ENCODE measurements around the gene ADAMTS13.

The ADAMTS13 gene

DNA sequence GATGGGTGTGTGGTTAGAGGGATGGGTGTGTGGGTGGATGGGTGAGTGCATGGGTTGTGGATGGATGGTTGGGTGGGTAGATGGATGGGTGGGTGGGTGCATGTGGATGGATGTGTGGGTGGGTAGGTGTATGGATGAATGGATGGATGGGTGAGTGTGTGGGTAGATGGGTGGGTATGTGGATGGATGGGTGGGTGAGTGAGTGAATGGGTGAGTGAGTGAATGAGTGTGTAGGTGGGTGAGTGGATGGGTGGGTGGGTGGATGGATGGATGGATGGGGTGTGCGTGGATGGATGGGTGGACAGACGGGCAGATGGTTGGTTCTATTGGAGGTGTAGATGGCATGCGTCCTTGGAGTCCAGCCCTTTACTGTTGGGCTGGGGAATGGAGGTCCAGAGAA, 28.8 kb upstream of the ADAMTS13 start:
- no peak overlapping the region for H3K9ac ChIP-seq (ENCODE audit: low read depth, low read length)
- H3K36me3 ChIP-seq (ENCODE audit: insufficient read depth, low read length) = no peaks in the 10 kb centered on the region
- H3K27ac ChIP-seq (ENCODE audit: low read depth, low read length) = no peak overlapping the region
- no peaks in the 10 kb centered on the region for H3K27me3 ChIP-seq (ENCODE audit: insufficient read depth, low read length)
- no peak overlapping the region for H3K4me3 ChIP-seq (ENCODE audit: low read length)
- 90% methylated on average over 3 of the region's 3 CpGs for WGBS
- H3K9me3 ChIP-seq (ENCODE audit: insufficient read depth, low read depth, low read length) = no peaks in the 10 kb centered on the region
- no peaks in the 10 kb centered on the region for H3K4me1 ChIP-seq (ENCODE audit: insufficient read depth, low read length)

DNA sequence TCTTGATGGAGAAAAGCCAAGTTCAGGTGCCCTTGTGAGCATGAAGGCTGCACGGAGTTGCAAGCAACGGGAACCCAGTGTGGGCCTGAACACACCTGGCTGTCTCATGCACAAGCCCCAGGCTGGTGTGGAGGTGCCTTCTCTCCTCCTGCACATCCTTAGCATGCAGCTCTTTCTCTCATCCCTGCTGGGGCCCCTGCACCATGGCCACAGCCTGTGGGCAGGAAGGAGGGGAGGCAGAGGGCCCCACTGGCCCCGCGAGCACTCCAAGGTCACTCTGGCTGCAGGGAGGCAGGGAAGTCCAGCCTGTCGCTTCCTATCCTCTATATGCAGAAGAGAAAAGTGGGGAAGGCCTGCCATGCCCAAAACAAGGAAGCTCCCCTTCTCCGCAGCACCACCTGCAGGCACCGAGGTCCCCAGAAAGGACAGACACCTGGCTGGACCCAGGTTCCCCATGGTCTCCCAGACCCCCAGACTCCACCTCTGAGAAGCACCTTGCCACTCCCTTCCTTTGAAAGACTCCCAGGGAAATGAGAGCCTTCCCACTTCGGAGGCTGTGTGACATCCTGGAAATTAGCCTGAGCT, 27.4 kb upstream of the ADAMTS13 start:
- no peaks in the 10 kb centered on the region for H3K9me3 ChIP-seq (ENCODE audit: insufficient read depth, low read depth, low read length)
- WGBS = 67% methylated on average over 8 of the region's 8 CpGs
- H3K36me3 ChIP-seq (ENCODE audit: insufficient read depth, low read length) = no peaks in the 10 kb centered on the region

DNA sequence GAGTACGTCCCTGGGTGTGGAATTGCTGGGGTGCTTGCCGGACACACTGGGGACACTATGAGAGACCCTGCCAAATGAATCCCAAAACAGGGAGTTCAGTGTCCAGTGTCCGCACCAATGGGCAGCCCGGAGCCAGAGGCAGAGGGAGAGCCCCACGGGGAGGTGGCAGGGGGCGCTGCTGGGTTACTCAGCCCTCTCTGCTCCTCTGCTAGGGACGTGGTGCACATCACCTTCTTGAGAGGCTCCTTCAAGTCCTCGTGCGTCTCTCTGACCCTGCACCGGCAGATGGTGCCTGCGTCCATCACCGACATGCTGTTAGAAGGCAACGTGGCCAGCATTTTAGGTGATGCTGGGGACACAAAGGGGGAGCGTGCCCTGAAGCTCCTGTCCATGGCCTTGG, 25.2 kb upstream of the ADAMTS13 start:
- H3K9ac ChIP-seq (ENCODE audit: low read depth, low read length) = no peak overlapping the region
- H3K36me3 ChIP-seq (ENCODE audit: insufficient read depth, low read length) = no peaks in the 10 kb centered on the region
- no peak overlapping the region for H3K4me3 ChIP-seq (ENCODE audit: low read length)
- no peaks in the 10 kb centered on the region for H3K9me3 ChIP-seq (ENCODE audit: insufficient read depth, low read depth, low read length)
- H3K4me1 ChIP-seq (ENCODE audit: insufficient read depth, low read length) = no peaks in the 10 kb centered on the region
- 42% methylated on average over 14 of the region's 14 CpGs for WGBS
- H3K27me3 ChIP-seq (ENCODE audit: insufficient read depth, low read length) = no peaks in the 10 kb centered on the region
- no peak overlapping the region for H3K27ac ChIP-seq (ENCODE audit: low read depth, low read length)

More for the DNA sequence above, 27.4 kb upstream of the ADAMTS13 start:
- Histone ChIP-seq H3K4me1 (ENCODE audit: insufficient read depth, low read length) (no peaks in the 10 kb centered on the region), H3K27me3 (ENCODE audit: insufficient read depth, low read length) (no peaks in the 10 kb centered on the region), H3K27ac (ENCODE audit: low read depth, low read length) (no peak overlapping the region), H3K4me3 (ENCODE audit: low read length) (no peak overlapping the region), H3K9ac (ENCODE audit: low read depth, low read length) (no peak overlapping the region)

DNA sequence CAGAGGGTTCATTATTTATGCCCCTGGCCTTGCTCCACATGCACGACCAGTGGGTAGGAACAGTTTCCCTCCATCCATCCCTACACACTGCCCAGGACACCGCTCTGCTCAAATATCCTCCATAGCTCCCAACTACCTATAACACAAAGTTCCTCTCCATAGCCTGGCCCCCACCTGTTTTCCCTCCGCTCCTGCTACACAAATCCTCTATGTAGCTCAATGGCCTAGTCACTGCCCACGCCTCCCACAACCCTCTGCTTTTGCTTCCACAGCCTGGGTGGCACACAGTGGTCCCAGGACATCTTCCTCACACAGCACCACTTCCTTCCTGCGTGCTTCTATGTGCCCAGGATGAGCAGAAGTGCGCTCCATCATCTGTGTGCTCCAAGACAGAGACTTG, 24.8 kb upstream of the ADAMTS13 start:
- no peak overlapping the region for H3K27ac ChIP-seq (ENCODE audit: low read depth, low read length)
- no peaks in the 10 kb centered on the region for H3K9me3 ChIP-seq (ENCODE audit: insufficient read depth, low read depth, low read length)
- no peak overlapping the region for H3K4me3 ChIP-seq (ENCODE audit: low read length)
- 85% methylated on average over 6 of the region's 6 CpGs for WGBS
- H3K9ac ChIP-seq (ENCODE audit: low read depth, low read length) = no peak overlapping the region
- H3K4me1 ChIP-seq (ENCODE audit: insufficient read depth, low read length) = no peaks in the 10 kb centered on the region
- H3K36me3 ChIP-seq (ENCODE audit: insufficient read depth, low read length) = no peaks in the 10 kb centered on the region
- no peaks in the 10 kb centered on the region for H3K27me3 ChIP-seq (ENCODE audit: insufficient read depth, low read length)

GRCh38 chr9:133397895-133398294, 24.3 kb upstream of the ADAMTS13 start:
- no peaks in the 10 kb centered on the region for H3K9me3 ChIP-seq (ENCODE audit: insufficient read depth, low read depth, low read length)
- WGBS = 79% methylated on average over 9 of the region's 9 CpGs
- H3K4me3 ChIP-seq (ENCODE audit: low read length) = no peak overlapping the region
- H3K27ac ChIP-seq (ENCODE audit: low read depth, low read length) = no peak overlapping the region
- H3K27me3 ChIP-seq (ENCODE audit: insufficient read depth, low read length) = no peaks in the 10 kb centered on the region
- no peaks in the 10 kb centered on the region for H3K36me3 ChIP-seq (ENCODE audit: insufficient read depth, low read length)
- no peaks in the 10 kb centered on the region for H3K4me1 ChIP-seq (ENCODE audit: insufficient read depth, low read length)
- no peak overlapping the region for H3K9ac ChIP-seq (ENCODE audit: low read depth, low read length)

DNA sequence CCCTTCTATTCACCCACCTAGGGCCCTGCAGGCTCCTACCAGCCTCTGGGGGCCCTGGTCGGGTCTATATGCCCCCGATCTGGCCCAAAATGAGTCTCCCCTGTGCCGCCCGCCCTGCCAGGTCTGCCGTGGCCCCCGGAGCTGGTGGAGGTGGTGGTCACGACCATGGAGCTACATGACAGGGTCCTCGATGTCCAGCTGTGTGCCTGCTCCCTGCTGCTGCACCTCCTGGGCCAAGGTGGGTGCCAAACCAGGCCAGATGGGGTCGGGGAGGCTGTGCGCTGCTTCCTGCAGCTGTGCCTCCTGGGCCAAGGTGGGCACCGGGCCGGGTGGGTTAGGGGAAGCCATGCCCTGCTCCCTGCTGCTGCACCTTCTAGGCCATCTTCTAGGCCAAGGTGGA, 21.9 kb upstream of the ADAMTS13 start:
- H3K36me3 ChIP-seq (ENCODE audit: insufficient read depth, low read length) = peaks cover 8% of the 10 kb centered on the region

GRCh38 chr9:133401588-133401987, 20.6 kb upstream of the ADAMTS13 start:
- Histone ChIP-seq H3K9me3 (ENCODE audit: insufficient read depth, low read depth, low read length) (no peaks in the 10 kb centered on the region), H3K9ac (ENCODE audit: low read depth, low read length) (no peak overlapping the region), H3K27me3 (ENCODE audit: insufficient read depth, low read length) (no peaks in the 10 kb centered on the region), H3K36me3 (ENCODE audit: insufficient read depth, low read length) (peaks cover 21% of the 10 kb centered on the region), H3K4me3 (ENCODE audit: low read length) (no peak overlapping the region), H3K27ac (ENCODE audit: low read depth, low read length) (no peak overlapping the region), H3K4me1 (ENCODE audit: insufficient read depth, low read length) (no peaks in the 10 kb centered on the region)
- 94% methylated on average over 6 of the region's 6 CpGs for WGBS

More for the DNA sequence above, 21.9 kb upstream of the ADAMTS13 start:
- H3K9ac ChIP-seq (ENCODE audit: low read depth, low read length) = no peak overlapping the region
- no peaks in the 10 kb centered on the region for H3K27me3 ChIP-seq (ENCODE audit: insufficient read depth, low read length)
- no peaks in the 10 kb centered on the region for H3K4me1 ChIP-seq (ENCODE audit: insufficient read depth, low read length)
- no peak overlapping the region for H3K4me3 ChIP-seq (ENCODE audit: low read length)
- 93% methylated on average over 12 of the region's 12 CpGs for WGBS
- no peak overlapping the region for H3K27ac ChIP-seq (ENCODE audit: low read depth, low read length)
- H3K9me3 ChIP-seq (ENCODE audit: insufficient read depth, low read depth, low read length) = no peaks in the 10 kb centered on the region

- Histone ChIP-seq H3K4me3 (ENCODE audit: low read length) (no peak overlapping the region), H3K4me1 (ENCODE audit: insufficient read depth, low read length) (no peaks in the 10 kb centered on the region), H3K27ac (ENCODE audit: low read depth, low read length) (no peak overlapping the region), H3K36me3 (ENCODE audit: insufficient read depth, low read length) (peaks cover 29% of the 10 kb centered on the region), H3K27me3 (ENCODE audit: insufficient read depth, low read length) (no peaks in the 10 kb centered on the region), H3K9me3 (ENCODE audit: insufficient read depth, low read depth, low read length) (no peaks in the 10 kb centered on the region), H3K9ac (ENCODE audit: low read depth, low read length) (no peak overlapping the region)
- 88% methylated on average over 7 of the region's 7 CpGs for WGBS
Observed at GRCh38 chr9:133402689-133403088, 19.5 kb upstream of the ADAMTS13 start.

DNA sequence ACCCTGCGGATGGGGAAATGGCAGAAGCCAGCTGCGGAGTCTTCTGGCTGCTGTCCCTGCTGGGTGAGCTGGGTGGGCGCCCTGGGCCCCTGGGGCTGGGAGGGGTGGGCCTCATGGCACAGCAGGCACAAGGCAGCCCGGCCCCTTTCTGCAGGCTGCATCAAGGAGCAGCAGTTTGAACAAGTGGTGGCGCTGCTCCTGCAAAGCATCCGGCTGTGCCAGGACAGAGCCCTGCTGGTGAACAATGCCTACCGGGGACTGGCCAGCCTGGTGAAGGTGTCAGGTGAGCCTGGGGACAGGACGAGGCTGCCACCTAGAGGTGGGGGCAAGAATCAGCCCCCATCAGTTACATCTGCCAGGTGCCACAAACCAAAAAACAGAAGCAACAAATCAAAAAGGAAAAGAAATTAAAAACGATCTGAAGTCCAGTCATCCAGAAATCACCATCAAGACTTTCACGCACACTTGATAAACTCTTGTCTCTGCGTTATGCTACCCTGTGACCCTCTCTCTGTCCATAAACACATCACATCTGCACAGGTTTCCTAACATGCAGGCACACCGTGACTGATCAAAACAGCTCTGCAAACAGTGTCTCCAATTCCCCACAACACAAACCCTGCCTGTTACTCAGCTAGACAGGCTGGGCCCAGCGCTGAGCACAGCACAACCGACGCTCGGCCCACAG, 18.3 kb upstream of the ADAMTS13 start:
- Histone ChIP-seq H3K4me3 (ENCODE audit: low read length) (no peak overlapping the region), H3K27ac (ENCODE audit: low read depth, low read length) (no peak overlapping the region), H3K9ac (ENCODE audit: low read depth, low read length) (no peak overlapping the region), H3K9me3 (ENCODE audit: insufficient read depth, low read depth, low read length) (no peaks in the 10 kb centered on the region), H3K36me3 (ENCODE audit: insufficient read depth, low read length) (peaks cover 40% of the 10 kb centered on the region), H3K4me1 (ENCODE audit: insufficient read depth, low read length) (no peaks in the 10 kb centered on the region), H3K27me3 (ENCODE audit: insufficient read depth, low read length) (no peaks in the 10 kb centered on the region)
- 86% methylated on average over 16 of the region's 16 CpGs for WGBS

- Histone ChIP-seq H3K27ac (ENCODE audit: low read depth, low read length) (no peak overlapping the region), H3K4me3 (ENCODE audit: low read length) (no peak overlapping the region), H3K9ac (ENCODE audit: low read depth, low read length) (no peak overlapping the region), H3K36me3 (ENCODE audit: insufficient read depth, low read length) (peaks cover 45% of the 10 kb centered on the region), H3K27me3 (ENCODE audit: insufficient read depth, low read length) (no peaks in the 10 kb centered on the region), H3K9me3 (ENCODE audit: insufficient read depth, low read depth, low read length) (no peaks in the 10 kb centered on the region), H3K4me1 (ENCODE audit: insufficient read depth, low read length) (no peaks in the 10 kb centered on the region)
- WGBS = 92% methylated on average over 12 of the region's 12 CpGs
Observed at GRCh38 chr9:133404454-133405002, 17.6 kb upstream of the ADAMTS13 start.

GRCh38 chr9:133405508-133406438, 16.4 kb upstream of the ADAMTS13 start:
- H3K4me3 ChIP-seq (ENCODE audit: low read length) = no peak overlapping the region
- H3K9me3 ChIP-seq (ENCODE audit: insufficient read depth, low read depth, low read length) = no peaks in the 10 kb centered on the region
- peaks cover 58% of the 10 kb centered on the region for H3K36me3 ChIP-seq (ENCODE audit: insufficient read depth, low read length)
- no peaks in the 10 kb centered on the region for H3K27me3 ChIP-seq (ENCODE audit: insufficient read depth, low read length)
- no peak overlapping the region for H3K9ac ChIP-seq (ENCODE audit: low read depth, low read length)
- no peak overlapping the region for H3K27ac ChIP-seq (ENCODE audit: low read depth, low read length)
- WGBS = 89% methylated on average over 19 of the region's 19 CpGs
- no peaks in the 10 kb centered on the region for H3K4me1 ChIP-seq (ENCODE audit: insufficient read depth, low read length)

Measured in HUES64 (cell line).